Right atrium auricular region (tissue), 2 donors: ENCODE results near the gene PKDCC. TPM values are rescaled to one million over a fixed set of nuclear protein-coding genes. Genes with fewer than 3 reads are reported as not detected.

Source experiments
- DNase-seq: peaks from one replicate; pipeline ENCODE4 v3.0.0-alpha.2; 2019; ENCODE audit warnings: low spot score
- H3K27ac ChIP-seq, 2 donors: fragments of 200-600 bp; sonication (generic); 1 replicate in 1 of 2; 2 replicates in 1 of 2; pipeline ENCODE4 v1.5.1; 2016 to 2019
- H3K27me3 ChIP-seq, 2 donors: fragments of 200-600 bp; sonication (generic); one replicate each; pipeline versions ENCODE4 v1.5.1 to v1.6.0; 2017 to 2019
- H3K36me3 ChIP-seq: fragments of 200-600 bp; sonication (generic); one replicate; pipeline ENCODE4 v1.5.1; 2016
- H3K4me1 ChIP-seq, 2 donors: fragments of 200-600 bp; sonication (generic); one replicate each; pipeline versions ENCODE4 v1.5.1 to v1.6.0; 2017 to 2019
- H3K4me3 ChIP-seq, 2 donors: fragments of 200-600 bp; sonication (generic); 1 replicate in 1 of 2; 2 replicates in 1 of 2; pipeline ENCODE4 v1.5.1; 2017 to 2019; ENCODE audit warnings: mild to moderate bottlenecking in 1 of 2, moderate library complexity in 1 of 2
- H3K9me3 ChIP-seq, 2 donors: fragments of 200-600 bp; sonication (generic); one replicate each; pipeline ENCODE4 v1.5.1; 2019
- total RNA-seq, 2 donors: library from RNA; depleted of rRNA; stranded (reverse); fragments of >200 nt; gene quantifications; one replicate each; pipeline ENCODE4 v1.1.0, GENCODE V29; 2016
- TF ChIP-seq, protein P1 (sequence below), 2 donors: fragments of 200-600 bp; sonication (generic); IDR thresholded peaks; one replicate each; pipeline ENCODE4 v1.5.1; 2019; ENCODE audit warnings: antibody characterized with exemption in 2 of 2

PKDCC gene
- total RNA-seq, 2 donors from 2014 or later = 66.0 to 128 TPM

- H3K4me1 ChIP-seq = peaks cover 0 to 14% of the 10 kb centered on the region in 2 donors
- H3K27ac ChIP-seq = no peak overlapping the region
- H3K9me3 ChIP-seq = no peaks in the 10 kb centered on the region
- TF ChIP-seq, protein P1, sequence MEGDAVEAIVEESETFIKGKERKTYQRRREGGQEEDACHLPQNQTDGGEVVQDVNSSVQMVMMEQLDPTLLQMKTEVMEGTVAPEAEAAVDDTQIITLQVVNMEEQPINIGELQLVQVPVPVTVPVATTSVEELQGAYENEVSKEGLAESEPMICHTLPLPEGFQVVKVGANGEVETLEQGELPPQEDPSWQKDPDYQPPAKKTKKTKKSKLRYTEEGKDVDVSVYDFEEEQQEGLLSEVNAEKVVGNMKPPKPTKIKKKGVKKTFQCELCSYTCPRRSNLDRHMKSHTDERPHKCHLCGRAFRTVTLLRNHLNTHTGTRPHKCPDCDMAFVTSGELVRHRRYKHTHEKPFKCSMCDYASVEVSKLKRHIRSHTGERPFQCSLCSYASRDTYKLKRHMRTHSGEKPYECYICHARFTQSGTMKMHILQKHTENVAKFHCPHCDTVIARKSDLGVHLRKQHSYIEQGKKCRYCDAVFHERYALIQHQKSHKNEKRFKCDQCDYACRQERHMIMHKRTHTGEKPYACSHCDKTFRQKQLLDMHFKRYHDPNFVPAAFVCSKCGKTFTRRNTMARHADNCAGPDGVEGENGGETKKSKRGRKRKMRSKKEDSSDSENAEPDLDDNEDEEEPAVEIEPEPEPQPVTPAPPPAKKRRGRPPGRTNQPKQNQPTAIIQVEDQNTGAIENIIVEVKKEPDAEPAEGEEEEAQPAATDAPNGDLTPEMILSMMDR (IDR thresholded peaks at IDR 0.05) = no peak
- no peak overlapping the region for H3K4me3 ChIP-seq
- no peaks in the 10 kb centered on the region for H3K36me3 ChIP-seq
- H3K27me3 ChIP-seq = no peaks in the 10 kb centered on the region
- DNase-seq = no peak
Measured at GRCh38 chr2:42087857-42088195, 40.0 kb downstream of the PKDCC start.

- DNase-seq = no peak
- TF ChIP-seq, protein P1 (IDR thresholded peaks at IDR 0.05) = peak; percentile 67 to 79
Measured at GRCh38 chr2:42089340-42089925, 41.6 kb downstream of the PKDCC start.

DNA sequence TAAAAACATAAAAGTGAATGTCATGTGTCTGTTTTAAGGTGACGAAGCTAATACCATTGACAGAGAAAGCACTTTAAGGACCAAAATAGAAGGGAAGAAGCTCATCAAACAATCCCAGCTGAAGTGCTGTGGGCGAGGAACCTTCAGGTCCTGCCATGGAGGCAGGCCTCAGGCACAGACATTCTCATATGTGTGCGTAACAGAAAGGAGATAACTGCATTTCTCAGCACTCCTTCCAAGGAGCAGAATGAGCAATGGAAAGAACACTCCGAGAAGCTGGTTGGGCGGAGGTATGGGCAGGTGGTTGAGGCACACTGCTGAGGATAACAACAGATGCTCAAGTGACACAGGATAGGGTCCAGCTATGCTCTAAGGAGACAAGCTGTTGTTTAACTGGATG, 42.4 kb downstream of the PKDCC start:
- Histone ChIP-seq H3K4me1 (no peaks in the 10 kb centered on the region), H3K36me3 (no peaks in the 10 kb centered on the region), H3K27ac (no peak overlapping the region), H3K27me3 (no peaks in the 10 kb centered on the region), H3K4me3 (no peak overlapping the region), H3K9me3 (no peaks in the 10 kb centered on the region)
- TF ChIP-seq, protein P1 (IDR thresholded peaks at IDR 0.05) = no peak
- no peak for DNase-seq

More at GRCh38 chr2:42089340-42089925, 41.6 kb downstream of the PKDCC start:
- H3K9me3 ChIP-seq = no peaks in the 10 kb centered on the region
- no peaks in the 10 kb centered on the region for H3K27me3 ChIP-seq
- H3K4me1 ChIP-seq = peaks cover 0 to 5% of the 10 kb centered on the region in 2 donors
- no peak overlapping the region for H3K27ac ChIP-seq
- H3K4me3 ChIP-seq = no peak overlapping the region
- H3K36me3 ChIP-seq = no peaks in the 10 kb centered on the region

- TF ChIP-seq, protein P1 (IDR thresholded peaks at IDR 0.05) = no peak
- DNase-seq = no peak
- H3K9me3 ChIP-seq = no peaks in the 10 kb centered on the region
- no peaks in the 10 kb centered on the region for H3K27me3 ChIP-seq
- H3K4me1 ChIP-seq = no peaks in the 10 kb centered on the region
- H3K36me3 ChIP-seq = no peaks in the 10 kb centered on the region
- no peak overlapping the region for H3K27ac ChIP-seq
- H3K4me3 ChIP-seq = no peak overlapping the region
Measured at GRCh38 chr2:42091671-42092070, 43.9 kb downstream of the PKDCC start.

DNA sequence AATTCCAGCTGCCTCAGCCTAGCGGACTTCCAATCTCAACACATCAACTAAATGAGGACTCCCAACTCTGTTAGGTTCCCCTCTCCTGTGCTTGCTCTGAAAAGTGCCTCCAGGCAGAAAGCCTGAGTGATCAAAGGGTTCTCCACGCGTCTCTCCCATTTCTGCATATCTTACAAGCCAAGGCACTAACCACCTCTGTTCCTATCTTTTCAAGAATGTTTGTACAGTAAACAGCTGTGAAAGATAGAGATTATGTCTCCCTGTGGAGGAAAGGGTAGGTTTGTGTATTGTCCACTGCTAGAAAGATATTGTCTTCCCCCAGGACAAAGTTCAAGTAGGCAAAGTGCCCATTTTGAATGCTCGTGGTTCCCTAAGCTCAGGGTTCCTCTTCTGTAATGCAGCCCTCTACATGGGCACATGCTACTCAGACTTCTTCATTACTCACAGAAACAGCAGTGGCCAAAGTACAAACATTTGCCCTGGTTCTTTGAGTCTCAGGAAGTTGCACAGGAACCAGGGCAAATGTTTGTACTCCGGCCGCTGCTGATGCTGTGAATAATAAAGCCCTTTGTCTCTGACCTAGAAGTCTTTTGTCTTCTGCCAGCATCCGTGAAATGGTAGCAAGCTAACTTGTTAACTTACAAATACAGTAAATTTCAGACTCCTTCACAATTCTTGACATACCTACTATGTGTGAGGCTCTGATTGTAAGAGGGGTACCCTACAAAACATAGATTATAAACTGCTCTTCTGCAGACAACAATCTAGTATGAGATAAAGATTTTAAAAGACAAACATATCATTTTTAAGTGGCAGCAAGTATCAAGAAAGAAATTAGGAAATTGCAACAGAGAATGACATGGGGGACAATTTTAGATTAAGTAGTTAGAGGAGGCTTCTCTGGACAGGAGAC, 44.5 kb downstream of the PKDCC start:
- Histone ChIP-seq H3K9me3 (no peaks in the 10 kb centered on the region), H3K27me3 (no peaks in the 10 kb centered on the region), H3K27ac (no peak overlapping the region)

More for the DNA sequence above, 44.5 kb downstream of the PKDCC start:
- H3K36me3 ChIP-seq = no peaks in the 10 kb centered on the region
- no peak for DNase-seq
- no peak overlapping the region for H3K4me3 ChIP-seq
- TF ChIP-seq, protein P1 (IDR thresholded peaks at IDR 0.05) = no peak
- H3K4me1 ChIP-seq = no peaks in the 10 kb centered on the region
